ENCODE measurements around the gene SIX6.

SIX6 gene

GRCh38 chr14:60512973-60513571 is 4.1 kb downstream of the SIX6 start:
- no peak for DNase-seq (ENCODE audit: extremely low read depth in 1 of 2, low read depth in 1 of 2)

DNA sequence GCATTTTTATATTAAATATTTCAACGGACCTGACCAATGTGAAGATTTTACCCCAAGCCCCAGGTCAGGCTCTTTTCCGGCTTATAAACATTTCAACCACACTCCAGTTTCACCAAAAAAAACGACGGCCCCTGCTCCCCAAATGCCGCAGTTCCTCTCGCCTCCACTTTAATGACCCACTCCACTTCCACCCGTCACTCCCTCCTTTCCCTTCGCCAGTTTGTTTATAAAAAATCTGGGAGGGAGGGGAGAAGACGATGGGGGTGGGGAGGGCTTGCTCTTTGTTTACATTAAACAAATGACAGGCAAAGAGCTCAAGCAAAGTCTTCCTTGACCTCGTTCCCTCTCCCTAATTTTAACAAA is 5.4 kb downstream of the SIX6 start:
- DNase-seq (ENCODE audit: extremely low read depth in 1 of 2, low read depth in 1 of 2), result no peak

DNA sequence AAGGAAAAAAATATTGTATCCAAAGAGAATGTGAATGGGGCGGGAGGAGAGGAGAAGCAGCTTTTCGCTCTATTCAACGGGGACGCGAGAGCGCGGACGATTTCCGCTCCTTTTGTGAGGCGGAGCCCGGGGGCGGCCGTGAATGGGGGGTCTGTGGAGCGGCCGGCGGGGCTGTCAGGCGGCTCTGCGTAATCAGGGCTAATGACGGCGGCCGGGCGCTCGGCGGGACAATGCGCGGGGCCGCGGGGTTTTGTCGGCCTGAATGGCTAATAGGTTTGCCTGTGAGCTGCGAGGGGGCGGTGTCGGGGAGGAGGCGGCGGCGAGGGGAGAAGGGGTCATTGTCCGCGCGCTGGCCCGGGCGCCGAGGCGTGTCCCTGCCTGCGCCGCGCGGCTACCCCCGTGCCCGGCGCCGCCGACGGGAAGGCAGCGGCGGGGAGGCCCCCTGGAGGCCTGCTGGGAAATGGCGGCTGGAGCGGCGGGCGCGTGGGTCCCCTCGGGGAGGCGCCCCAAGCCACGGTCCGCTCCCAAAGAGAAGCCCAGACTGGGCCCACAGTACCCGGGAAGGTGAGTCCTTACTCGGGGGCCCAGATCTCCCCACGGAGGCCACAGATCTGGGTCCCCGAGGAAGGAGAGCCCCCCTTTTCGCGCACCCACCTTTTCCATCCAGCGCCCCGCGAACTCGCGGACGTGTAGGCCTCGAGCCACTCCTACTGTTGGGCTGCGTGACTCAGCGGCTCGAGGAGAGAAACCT is 6.0 kb downstream of the SIX6 start:
- no peak for DNase-seq (ENCODE audit: extremely low read depth in 1 of 2, low read depth in 1 of 2)

DNA sequence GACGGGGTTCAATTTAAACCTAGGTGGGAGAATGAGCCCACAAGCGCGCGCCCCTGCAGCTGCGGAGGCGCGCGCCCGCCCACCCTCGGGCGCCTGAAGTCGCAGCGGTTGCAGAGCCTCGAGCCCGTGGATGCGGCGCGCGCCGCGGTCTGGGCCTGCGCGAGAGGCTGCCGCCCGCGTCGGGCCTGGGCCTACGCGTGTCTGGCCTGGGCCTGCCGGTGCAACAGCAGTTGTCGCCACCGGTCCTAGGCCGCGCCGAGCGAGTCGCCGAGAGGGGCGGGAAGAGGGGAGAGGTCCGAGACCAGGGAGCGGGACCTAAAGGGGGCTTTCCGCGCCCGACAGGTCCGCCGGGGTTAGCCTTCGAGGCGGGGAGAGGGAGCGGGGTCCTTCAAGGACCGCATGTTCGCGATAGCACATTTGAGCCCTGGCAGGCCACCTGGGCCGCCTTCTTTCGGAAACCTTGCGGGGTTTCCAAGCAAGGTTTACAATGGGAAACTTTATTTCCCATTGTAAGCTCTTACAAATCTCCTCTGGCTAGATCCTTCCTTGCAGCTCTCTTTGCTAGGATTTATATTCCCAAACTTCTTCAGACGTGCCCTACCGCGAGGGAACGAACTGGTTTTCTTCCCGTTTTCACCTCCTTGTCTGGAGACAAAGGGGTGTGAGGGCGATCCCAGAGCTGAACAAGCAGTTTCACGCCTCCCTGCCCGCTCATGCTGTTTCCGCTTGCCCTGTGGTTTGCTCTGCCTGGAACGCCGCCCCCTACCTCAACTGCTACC is 6.8 kb downstream of the SIX6 start:
- no peak for DNase-seq (ENCODE audit: extremely low read depth in 1 of 2, low read depth in 1 of 2)

- no peak for DNase-seq (ENCODE audit: extremely low read depth in 1 of 2, low read depth in 1 of 2)
Measured at GRCh38 chr14:60532442-60532841, 23.5 kb downstream of the SIX6 start.

DNA sequence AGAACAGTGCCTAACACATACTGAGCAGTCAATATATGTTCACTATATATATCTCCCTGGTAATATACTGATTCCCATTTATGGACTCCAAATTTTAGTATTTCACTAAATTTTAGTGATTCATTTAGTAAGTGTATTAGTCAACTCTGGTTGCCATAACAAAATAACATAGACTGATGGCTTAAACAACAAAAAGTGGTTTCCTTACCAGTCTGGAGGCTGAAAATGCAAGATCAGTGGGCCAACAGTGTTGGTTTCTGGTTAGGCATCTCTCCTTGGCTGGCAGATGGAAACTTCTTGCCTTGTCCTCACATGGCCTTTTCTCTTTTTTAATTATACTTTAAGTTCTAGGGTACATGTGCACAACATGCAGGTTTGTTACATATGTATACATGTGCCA is 28.7 kb downstream of the SIX6 start:
- DNase-seq (ENCODE audit: extremely low read depth in 1 of 2, low read depth in 1 of 2), result no peak

DNA sequence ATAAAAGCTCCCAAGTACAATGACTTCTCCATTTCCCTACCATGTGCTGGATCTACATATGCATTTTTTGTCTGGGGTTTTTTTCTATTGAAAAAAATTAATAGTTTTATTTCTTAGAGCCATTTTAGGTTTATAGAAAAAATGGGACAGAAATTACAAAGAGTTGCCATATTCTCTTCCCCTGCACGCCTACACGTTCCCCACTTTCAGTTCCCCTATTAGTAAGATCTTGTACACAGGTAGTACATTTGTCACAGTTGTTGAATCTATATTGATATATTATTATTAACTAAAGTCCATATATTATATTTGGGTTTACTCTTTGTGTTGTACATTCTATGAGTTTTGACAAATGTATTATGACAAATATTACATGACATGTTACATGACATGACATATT is 35.7 kb downstream of the SIX6 start:
- no peak for DNase-seq (ENCODE audit: extremely low read depth in 1 of 2, low read depth in 1 of 2)

DNA sequence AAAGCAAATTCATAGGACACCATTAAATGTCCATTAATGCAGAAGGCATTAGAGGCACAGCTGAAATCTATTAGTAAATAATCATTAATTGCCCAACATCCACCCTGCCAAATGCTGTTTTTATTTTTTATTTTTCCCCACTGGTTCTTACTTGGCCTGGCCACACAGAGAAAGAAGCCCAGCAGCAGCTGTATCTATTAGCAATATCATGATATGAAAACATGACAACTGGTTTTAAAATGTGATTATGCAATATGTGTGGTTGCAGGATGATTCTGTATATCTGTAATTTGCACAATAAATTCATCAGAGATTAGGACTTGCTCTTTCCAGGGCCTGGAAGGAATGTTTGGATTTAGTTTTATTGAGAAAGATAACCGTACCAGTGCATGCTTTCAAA is 44.9 kb downstream of the SIX6 start:
- DNase-seq (ENCODE audit: extremely low read depth in 1 of 2, low read depth in 1 of 2), result no peak

GRCh38 chr14:60561845-60562746 is 53.1 kb downstream of the SIX6 start:
- peak in 1 of 2 donors; percentile 1 for DNase-seq (ENCODE audit: extremely low read depth in 1 of 2, low read depth in 1 of 2)
